Parathyroid adenoma (tissue), 2 donors: ENCODE measurements around the gene NHERF2.
"Not testable (repeated sequence)": the region's sequence is repeated elsewhere in the genome, so short reads cannot be mapped to it uniquely, and the experiment has no call there.

ENCODE experiments used
- H2AFZ ChIP-seq: fragments of 300-600 bp; sonication (generic); one replicate; pipeline ENCODE4 v1.7.0; 2017; ENCODE audit warnings: antibody characterized with exemption, mild to moderate bottlenecking
- H3K27ac ChIP-seq: fragments of 300-600 bp; sonication (generic); one replicate; pipeline ENCODE4 v1.7.0; 2017
- H3K27me3 ChIP-seq: fragments of 300-600 bp; sonication (generic); one replicate; pipeline ENCODE4 v1.7.0; 2017; ENCODE audit warnings: low read length; ENCODE audit not compliant: control insufficient read depth, insufficient read depth
- H3K36me3 ChIP-seq: fragments of 300-600 bp; sonication (generic); one replicate; pipeline ENCODE4 v1.7.0; 2017; ENCODE audit warnings: low read length; ENCODE audit not compliant: control insufficient read depth, insufficient read depth
- H3K4me1 ChIP-seq: fragments of 300-600 bp; sonication (generic); one replicate; pipeline ENCODE4 v1.7.0; 2017; ENCODE audit warnings: control low read depth
- H3K4me2 ChIP-seq: fragments of 300-600 bp; sonication (generic); one replicate; pipeline ENCODE4 v1.7.0; 2017; ENCODE audit warnings: low read length
- H3K4me3 ChIP-seq: fragments of 300-600 bp; sonication (generic); one replicate; pipeline ENCODE4 v1.7.0; 2017; ENCODE audit warnings: low read depth, low read length
- H3K79me2 ChIP-seq: fragments of 300-600 bp; sonication (generic); one replicate; pipeline ENCODE4 v1.7.0; 2017; ENCODE audit warnings: control low read depth
- H3K9ac ChIP-seq: fragments of 300-600 bp; sonication (generic); one replicate; pipeline ENCODE4 v1.7.0; 2017; ENCODE audit warnings: mild to moderate bottlenecking
- H3K9me3 ChIP-seq: fragments of 300-600 bp; sonication (generic); one replicate; pipeline ENCODE4 v1.7.0; 2017; ENCODE audit warnings: low read length; ENCODE audit not compliant: control insufficient read depth
- TF ChIP-seq, protein P1 (sequence below): fragments of 300-600 bp; sonication (generic); IDR thresholded peaks from one replicate; pipeline ENCODE4 v1.7.0; 2017; ENCODE audit warnings: antibody characterized with exemption, mild to moderate bottlenecking
- donor health status: primary hyperparathyroidism.

The NHERF2 gene

DNA sequence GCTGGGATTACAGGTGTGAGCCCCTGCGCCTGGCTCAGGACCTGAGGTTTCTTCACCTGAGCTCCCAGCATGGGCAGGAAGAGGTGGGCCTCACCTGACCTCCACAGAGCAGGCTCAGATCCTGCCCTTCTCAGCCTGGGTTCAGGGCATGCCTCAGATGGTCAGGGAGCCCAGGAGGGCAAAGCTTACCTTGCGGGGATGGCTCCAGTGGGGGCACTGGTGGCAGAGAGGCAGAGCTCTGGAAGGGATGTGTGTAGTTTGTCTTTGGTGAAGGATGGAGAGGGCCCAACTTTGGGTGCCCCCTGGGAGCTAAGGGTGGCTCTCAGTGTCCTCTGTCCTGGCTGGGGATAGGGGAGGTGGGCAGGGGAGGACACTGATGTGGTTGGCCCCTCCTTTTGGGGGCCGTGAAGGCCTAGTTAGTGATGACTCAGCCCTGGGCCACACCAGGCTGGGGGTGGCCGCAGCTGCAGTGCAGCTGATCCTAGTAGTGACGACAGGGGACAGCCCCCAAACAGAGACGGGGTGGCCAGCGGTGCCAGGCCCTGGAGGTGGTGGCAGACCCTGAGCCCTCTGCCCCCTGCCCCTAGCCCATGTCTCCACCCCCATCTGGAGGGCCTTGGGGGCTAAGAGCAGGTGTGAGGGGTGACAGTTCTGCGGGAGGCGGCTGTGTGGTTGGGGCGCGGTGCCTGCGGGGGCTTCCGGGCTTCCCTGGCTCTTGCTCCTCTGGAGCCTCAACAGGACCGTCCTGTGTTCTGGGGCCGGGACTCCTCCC, 5.8 kb downstream of the NHERF2 start:
- Histone ChIP-seq H3K79me2 (no peaks in the 10 kb centered on the region), H3K9ac (no peak overlapping the region), H3K27ac (peak overlapping the region; percentile 19), H3K27me3 (no peaks in the 10 kb centered on the region), H3K4me1 (peaks cover under 1% of the 10 kb centered on the region), H3K36me3 (no peaks in the 10 kb centered on the region), H2AFZ (no peak overlapping the region), H3K4me2 (no peak overlapping the region), H3K4me3 (no peak overlapping the region), H3K9me3 (no peaks in the 10 kb centered on the region)
- TF ChIP-seq, protein P1, sequence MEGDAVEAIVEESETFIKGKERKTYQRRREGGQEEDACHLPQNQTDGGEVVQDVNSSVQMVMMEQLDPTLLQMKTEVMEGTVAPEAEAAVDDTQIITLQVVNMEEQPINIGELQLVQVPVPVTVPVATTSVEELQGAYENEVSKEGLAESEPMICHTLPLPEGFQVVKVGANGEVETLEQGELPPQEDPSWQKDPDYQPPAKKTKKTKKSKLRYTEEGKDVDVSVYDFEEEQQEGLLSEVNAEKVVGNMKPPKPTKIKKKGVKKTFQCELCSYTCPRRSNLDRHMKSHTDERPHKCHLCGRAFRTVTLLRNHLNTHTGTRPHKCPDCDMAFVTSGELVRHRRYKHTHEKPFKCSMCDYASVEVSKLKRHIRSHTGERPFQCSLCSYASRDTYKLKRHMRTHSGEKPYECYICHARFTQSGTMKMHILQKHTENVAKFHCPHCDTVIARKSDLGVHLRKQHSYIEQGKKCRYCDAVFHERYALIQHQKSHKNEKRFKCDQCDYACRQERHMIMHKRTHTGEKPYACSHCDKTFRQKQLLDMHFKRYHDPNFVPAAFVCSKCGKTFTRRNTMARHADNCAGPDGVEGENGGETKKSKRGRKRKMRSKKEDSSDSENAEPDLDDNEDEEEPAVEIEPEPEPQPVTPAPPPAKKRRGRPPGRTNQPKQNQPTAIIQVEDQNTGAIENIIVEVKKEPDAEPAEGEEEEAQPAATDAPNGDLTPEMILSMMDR, result no peak

DNA sequence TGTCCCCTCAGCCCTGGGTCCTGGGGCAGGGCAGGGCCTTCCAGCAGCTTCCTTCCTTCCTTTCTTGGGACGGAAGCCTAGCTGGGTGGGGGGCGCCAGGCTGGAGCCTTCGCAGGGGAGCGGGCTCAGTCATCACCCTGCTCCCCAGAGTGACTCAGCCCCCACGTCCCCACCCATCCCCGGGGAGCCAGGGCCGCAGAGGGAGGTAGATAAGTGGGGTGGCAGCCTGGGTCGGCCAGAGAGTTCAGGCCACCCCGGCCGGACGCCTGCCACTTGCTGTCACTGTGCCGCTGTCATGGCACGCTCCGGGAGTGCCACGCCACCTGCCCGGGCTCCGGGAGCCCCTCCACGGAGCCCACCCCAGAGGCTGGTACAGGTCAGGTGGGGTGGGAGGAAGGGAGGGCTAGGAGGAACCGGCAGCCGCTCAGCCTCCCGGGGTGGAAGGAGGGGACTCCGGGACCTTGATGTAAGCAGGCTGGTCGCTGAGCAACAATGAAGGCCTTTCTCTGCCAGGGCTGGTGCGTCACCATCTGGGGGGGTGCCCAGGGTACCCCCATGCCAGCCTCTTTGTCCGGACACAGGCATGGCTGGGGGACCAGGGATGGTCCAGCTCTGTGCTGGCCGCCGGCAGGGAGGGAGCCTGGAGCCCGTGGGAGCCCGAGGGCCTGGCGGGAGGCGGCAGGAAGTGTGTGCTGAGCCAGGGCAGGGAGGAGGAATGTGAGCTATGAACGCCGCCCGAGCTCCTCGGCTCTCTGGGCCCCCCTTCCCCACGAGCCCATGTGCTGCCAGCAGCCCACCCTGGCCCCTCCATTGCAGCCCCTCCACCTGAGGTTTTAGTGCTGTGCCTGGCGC, 6.6 kb downstream of the NHERF2 start:
- no peaks in the 10 kb centered on the region for H3K9me3 ChIP-seq
- H3K4me1 ChIP-seq, result no peaks in the 10 kb centered on the region
- peak overlapping the region; percentile 14 for H3K4me3 ChIP-seq
- TF ChIP-seq, protein P1, result no peak
- H3K36me3 ChIP-seq, result no peaks in the 10 kb centered on the region
- H3K27me3 ChIP-seq, result no peaks in the 10 kb centered on the region
- no peak overlapping the region for H3K4me2 ChIP-seq
- H2AFZ ChIP-seq, result no peak overlapping the region
- no peak overlapping the region for H3K9ac ChIP-seq
- peak overlapping the region; percentile 51 for H3K27ac ChIP-seq
- H3K79me2 ChIP-seq, result no peaks in the 10 kb centered on the region

GRCh38 chr16:2033909-2034695, 7.4 kb downstream of the NHERF2 start:
- not testable (repeated sequence) for H3K36me3 ChIP-seq, H3K4me1 ChIP-seq, H3K9me3 ChIP-seq, H3K4me2 ChIP-seq, H2AFZ ChIP-seq, H3K27me3 ChIP-seq, H3K9ac ChIP-seq, H3K79me2 ChIP-seq
- Histone ChIP-seq H3K27ac (peak overlapping the region; percentile 51), H3K4me3 (peak overlapping the region; percentile 14)

- Histone ChIP-seq H3K4me1 (no peaks in the 10 kb centered on the region), H3K9me3 (no peaks in the 10 kb centered on the region), H3K27ac (no peak overlapping the region), H2AFZ (no peak overlapping the region), H3K79me2 (no peaks in the 10 kb centered on the region), H3K4me3 (no peak overlapping the region), H3K9ac (no peak overlapping the region), H3K27me3 (no peaks in the 10 kb centered on the region), H3K36me3 (no peaks in the 10 kb centered on the region), H3K4me2 (no peak overlapping the region)
- TF ChIP-seq, protein P1, result no peak
These were observed 8.2 kb downstream of the NHERF2 start for GRCh38 chr16:2034696-2035430.
